Measurements from ENCODE around the gene FAM151A.
"Not testable (repeated sequence)": the region's sequence is repeated elsewhere in the genome, so short reads cannot be mapped to it uniquely, and the experiment has no call there.

FAM151A gene

DNA sequence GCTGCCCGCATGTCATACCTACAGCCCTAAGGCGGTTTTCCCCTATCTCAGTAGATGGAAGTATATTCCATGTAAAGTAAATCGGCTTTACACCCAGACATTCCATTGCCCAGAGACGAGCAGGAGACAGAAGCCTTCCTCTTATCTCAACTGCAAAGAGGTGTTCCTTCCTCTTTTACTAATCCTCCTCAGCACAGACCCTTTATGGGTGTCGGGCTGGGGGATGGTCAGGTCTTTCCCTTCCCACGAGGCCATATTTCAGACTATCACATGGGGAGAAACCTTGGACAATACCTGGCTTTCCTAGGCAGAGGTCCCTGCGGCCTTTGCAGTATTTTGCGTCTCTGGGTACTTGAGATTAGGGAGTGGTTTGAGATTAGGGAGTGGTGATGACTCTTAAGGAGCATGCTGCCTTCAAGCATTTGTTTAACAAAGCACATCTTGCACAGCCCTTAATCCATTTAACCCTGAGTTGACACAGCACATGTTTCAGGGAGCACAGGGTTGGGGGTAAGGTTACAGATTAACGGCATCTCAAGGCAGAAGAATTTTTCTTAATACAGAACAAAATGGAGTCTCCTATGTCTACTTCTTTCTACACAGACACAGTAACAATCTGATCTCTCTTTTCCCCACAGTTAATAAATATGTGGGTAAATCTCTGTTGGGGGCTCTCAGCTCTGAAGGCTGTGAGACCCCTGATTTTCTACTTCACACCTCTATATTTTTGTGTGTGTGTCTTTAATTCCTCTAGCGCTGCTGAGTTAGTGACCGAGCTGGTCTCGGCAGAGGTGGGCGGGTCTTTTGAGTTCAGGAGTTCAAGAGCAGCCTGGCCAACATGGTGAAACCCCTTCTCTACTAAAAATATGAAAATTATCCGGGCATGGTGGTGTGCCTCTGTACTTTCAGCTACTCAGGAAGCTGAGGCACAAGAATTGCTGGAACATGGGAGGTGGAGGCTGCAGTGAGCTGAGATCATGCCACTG is 13.4 kb upstream of the FAM151A start:
- not testable (repeated sequence) for DNase-seq (ENCODE audit: low read depth in 2 of 2, low spot score in 1 of 2)

DNA sequence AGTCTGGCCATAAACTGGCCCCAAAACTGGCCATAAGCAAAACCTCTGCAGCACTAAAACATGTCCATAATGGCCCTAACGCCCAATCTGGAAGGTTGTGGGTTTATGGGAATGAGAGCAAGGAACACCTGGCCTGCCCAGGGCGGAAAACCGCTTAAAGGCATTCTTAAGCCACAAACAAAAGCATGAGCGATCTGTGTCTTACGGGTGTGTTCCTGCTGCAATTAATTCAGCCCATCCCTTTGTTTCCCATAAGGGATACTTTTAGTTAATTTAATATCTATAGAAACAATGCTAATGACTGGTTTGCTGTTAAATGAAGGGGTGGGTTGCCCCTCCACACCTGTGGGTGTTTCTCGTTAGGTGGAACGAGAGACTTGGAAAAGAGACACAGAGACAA is 12.5 kb upstream of the FAM151A start:
- not testable (repeated sequence) for DNase-seq (ENCODE audit: low read depth in 2 of 2, low spot score in 1 of 2)

DNA sequence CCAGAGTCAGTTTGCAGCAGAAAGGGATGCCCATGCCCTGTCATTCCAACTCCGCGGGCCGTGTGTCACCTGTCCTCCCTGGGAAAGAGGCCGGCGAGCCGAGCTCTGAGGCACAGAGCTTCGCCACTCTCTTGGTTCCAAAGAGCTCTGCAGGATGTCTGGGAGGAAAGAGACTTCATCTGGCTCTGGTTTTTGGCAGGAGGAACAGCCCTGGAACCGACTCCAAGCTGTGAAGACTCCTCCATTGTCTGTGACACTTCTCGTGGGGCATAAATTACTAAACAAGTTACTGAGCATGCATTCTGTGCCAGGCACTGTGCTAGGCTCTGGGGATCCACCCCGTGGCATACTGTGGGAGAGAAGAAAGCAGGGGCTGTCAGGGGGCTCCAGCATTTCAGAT is 3.9 kb upstream of the FAM151A start:
- DNase-seq (ENCODE audit: low read depth in 2 of 2, low spot score in 1 of 2), result no peak

DNA sequence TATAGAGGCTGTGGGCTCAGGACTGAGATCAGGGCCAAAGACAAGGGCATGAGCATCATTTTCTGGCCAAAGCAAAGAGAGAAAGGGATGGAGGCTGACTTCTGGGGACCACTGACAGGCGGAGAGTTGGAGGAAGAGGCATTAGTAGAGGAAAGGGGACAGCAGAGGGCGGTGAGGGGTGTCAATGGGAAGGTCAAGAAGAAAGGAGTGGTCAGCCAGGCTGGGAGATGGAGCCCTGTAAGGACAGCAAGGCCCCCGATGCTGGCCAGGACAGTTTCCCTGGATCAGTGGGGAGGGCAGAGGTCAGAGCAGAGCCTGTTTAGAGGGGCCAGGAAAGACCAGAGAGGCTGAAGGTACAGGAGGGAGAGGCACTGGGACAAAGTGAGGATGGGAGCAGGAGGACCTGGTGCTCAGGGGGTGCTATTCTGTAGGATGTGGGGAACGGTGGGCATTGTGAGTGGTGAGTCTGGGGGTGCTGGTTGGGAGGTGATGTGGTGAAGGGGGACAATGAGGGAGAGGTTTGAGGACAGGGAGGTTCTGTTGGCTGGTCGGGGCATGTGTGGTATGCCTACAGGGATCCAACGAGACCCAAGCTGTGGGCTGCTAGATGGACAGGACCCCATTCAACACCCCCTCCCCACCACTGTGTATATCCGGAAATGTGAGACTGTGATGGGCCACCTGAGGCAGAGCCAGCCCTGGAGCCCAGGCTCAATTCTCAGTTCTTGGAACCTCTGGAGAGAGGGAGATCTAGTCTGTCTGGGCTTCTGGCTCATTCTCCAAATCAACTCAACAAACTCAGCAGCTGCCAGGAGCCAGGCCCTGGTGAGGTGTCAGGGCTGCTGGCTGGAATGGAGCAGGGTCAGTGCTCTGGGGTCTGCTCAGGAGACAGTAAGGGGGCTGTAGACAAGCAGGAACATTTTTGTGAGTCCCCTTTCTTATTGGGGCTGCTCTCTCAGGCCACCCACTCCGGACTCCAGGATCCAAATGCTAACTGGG is 1.4 kb upstream of the FAM151A start:
- no peak for DNase-seq (ENCODE audit: low read depth in 2 of 2, low spot score in 1 of 2)

DNA sequence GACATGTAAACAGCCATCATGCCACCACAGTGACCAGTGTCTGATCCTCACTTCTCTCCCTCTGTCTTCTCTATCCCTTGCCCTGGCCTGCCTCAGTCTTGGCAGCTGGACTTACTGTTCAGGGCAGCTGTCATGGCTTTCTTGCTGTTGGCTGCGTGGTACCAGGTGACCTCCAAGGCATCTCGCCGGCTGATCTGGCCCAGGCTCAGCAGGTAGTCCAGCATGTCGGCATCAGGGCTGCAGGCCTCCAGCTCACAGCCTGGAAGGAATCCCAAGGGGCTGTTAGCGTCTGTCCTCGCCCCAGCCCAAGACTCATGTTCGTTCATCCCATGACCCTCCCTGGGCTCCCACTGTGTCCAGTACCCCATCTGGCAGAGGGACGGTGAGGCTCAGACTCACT is 3.6 kb downstream of the FAM151A start:
- DNase-seq (ENCODE audit: low read depth in 2 of 2, low spot score in 1 of 2), result no peak

DNA sequence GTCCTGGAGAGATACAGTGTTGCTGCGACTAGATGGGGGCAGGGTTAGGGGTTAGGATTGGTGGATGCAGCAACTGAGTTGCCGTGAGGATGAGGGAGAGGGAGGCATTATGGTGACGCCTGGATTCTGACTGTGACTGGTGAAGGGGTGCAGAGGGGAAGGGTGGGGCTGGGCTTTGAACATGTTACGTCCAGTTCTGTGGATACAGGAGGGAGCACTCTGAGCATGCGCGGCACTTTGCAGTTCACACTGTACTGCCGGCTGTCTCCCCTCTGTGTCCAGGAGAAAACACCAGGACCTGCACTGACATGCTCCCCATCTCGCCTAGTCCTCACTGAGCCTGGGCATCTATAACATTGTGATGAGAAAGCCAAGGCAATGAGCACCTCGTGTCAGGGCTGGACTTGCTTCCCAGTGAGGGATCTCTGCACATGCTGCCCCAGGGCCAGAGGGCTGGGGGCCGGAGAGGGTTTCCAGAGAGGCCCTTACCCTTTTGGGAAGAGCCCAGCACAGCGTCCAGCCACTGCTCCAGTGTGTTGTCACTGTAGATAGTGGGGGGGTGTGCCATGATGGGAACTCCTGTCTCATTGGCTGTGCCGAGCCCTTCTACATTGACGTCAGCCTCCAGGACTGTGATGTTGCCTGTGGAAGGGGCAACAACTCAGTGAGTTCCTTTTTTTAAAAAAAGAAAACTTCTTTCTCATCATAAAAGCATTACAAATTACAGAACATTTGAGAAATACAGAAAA is 7.6 kb downstream of the FAM151A start:
- DNase-seq (ENCODE audit: low read depth in 2 of 2, low spot score in 1 of 2), result no peak

DNA sequence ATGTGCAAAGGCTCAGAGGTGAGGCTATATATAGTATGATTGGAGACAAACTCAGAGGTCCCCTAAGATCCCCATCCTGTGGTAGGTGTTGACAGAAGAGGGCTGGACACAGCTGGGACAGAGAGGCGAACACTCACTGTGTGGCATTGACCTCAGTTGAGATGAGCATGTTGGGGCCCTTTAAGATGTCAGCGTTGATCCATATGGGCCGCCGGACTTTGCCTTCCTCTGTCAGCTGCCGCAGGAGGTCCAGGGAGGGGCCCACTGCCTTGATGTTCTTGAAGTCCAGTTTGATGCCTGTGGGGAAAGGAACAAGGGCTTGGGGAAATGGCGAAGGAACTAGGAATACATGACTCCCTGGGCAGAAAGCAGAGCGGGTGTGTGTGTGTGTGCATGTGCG is 8.8 kb downstream of the FAM151A start:
- no peak for DNase-seq (ENCODE audit: low read depth in 2 of 2, low spot score in 1 of 2)

DNA sequence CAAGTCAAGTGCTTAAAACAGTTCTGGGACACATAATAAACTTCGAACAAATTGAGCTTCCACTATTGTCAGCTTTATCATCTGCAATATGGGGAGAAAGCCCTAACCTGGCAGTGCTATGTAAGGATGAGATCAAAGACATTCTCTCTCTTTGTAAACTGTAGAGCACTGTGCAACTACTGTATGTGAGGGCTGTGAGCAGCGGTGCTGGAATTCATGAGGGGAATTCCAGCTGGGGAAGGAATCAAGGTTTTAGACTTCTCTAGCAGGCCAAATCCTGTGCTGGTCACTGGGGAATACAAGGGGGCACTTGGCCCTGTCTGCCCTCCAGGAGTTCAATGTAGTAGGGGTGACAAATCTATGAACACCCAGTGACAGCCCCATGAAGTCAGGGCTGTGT is 9.3 kb downstream of the FAM151A start:
- DNase-seq (ENCODE audit: low read depth in 2 of 2, low spot score in 1 of 2), result no peak

DNA sequence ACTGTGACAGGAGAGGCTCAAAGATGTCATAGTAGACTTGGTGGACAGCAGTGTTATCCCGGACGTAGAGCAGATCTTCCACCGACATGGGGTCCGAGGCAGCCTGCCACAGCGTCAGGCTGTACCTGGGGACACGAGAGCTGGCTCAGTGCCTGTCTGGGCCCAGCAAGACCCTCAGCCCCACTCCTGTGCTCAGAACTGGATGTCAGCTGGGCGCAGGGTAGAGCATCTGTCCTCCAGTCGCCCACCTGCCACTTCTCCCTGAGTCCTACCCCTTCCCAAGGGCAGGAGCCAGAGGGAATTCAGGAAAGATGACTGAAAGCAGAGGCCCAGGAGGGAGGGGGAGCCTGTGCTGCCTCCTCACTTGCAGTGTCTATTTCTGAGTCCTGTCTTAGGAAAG is 11.7 kb downstream of the FAM151A start:
- DNase-seq (ENCODE audit: low read depth in 2 of 2, low spot score in 1 of 2), result no peak

DNA sequence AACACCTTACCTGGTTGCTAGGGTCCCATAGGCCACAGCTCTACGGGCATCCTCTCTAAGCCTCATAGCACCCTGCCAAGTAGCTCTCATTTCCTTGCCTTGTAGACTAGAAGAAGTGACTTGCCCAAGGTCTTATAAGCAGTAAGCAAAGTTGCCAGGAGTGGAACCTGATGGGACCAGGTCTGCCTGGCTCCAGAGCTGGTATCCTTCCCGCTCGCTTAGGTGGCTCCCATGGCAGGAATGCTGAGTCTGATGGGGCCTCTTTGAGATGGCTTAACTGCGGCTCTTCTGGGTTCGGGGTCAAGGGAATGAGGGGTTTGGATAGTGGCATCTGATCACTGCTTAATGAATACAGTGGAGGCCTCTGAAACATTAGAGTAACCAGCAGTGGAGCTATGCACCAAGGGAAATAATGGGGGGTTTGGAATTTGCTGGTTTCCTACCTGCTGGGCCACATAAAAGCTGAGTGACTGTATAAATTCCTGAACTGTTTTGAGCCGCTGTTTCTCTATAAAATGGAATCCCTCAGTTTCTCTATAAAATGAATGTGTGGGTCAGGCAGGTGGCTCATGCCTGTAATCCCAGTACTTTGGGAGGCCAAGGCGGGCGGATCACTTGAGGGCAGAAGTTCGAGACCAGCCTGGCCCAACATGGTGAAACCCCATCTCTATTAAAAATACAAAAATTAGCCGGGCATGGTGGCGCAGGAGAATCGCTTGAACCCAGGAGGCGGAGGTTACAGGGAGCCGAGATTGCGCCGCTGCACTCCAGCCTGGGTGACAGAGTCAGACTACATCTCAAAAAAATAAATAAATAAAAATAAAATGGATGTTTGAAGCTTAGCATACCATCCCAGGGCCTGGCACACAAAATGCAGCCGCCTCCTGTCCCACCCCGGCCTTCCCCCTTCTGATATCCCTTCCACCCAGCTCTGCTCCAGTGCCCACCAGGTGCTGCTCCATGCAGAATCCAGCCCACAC is 12.4 kb downstream of the FAM151A start:
- no peak for DNase-seq (ENCODE audit: low read depth in 2 of 2, low spot score in 1 of 2)

DNA sequence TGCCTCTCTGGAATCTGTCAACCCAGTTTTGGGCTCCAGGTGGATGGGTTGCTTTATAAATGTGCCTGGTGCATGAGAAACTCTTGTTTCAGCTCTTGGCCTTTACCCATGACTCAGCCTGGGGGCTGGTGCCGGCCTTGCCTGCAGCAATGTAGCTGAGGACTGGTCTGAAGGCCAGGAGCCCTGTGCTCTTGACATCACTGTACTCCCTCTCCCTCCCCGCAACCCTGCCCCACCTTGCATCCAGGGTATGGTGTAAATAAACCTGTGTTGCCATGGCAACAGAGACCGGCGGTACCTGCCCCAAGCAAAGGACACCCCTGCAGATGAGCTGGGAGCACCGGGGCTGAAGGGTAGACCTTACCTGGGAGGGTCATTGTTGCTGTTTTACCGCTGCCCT is 13.3 kb downstream of the FAM151A start:
- no peak for DNase-seq (ENCODE audit: low read depth in 2 of 2, low spot score in 1 of 2)

DNA sequence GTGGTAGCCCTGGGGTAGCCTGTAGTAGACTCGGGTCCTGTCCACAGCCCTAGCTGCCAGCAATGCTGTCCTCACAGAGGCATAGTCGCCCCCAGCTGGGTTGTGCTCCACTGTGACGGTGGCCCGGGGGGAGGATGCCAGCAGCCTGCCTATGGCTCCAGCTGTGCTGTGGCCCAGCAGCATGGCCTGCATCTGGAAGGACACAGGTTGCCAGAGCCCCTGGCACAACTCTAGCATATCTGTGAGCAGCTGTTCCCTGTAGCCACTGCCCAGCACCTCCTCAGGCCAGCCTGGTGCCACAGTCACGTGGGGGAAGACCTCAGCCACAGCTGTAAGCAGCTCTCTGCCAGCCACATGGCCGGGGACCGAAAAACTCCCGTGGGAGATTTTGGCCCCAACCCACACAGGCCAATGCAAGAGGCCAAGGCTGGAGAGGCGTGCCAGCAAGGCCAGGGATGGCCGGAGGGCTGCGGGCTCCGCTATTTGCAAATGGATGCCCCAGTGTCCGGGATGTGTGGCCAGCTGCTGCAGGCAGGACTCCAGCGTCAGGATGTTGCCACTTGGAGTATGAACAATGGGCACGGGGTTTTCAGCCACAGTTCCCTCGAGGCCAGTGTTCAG is 13.9 kb downstream of the FAM151A start:
- DNase-seq (ENCODE audit: low read depth in 2 of 2, low spot score in 1 of 2), result no peak

DNA sequence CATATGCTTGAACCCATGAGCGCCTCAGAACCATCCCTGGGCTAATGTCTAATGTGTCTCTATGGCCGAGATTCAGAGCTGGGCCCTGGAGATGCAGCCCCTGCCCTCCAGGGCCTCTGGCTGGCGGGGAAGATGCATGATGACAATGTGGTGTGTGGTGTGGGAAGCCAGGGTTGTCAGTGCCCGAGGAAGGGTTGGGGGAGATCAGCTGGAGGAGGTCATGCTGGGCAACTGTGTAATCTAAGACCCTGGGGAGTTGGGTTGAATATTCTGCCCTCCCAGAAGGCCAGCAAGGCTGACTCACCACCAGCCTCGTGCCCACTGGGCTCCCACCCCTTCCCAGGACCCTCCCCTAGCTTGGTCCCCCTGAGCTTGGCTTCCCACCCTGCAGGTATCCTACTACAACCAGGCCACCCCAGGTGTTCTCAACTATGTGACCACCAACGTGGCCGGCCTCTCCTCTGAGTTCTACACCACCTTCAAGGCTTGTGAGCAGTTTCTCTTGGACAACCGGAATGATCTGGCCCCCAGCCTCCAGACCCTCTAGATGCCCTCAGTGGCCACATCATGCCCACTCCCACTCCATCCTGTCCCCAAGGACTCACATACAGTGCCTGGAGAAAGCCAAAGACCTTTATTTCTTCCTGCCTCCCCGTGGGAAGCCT is 14.6 kb downstream of the FAM151A start:
- no peak for DNase-seq (ENCODE audit: low read depth in 2 of 2, low spot score in 1 of 2)

DNA sequence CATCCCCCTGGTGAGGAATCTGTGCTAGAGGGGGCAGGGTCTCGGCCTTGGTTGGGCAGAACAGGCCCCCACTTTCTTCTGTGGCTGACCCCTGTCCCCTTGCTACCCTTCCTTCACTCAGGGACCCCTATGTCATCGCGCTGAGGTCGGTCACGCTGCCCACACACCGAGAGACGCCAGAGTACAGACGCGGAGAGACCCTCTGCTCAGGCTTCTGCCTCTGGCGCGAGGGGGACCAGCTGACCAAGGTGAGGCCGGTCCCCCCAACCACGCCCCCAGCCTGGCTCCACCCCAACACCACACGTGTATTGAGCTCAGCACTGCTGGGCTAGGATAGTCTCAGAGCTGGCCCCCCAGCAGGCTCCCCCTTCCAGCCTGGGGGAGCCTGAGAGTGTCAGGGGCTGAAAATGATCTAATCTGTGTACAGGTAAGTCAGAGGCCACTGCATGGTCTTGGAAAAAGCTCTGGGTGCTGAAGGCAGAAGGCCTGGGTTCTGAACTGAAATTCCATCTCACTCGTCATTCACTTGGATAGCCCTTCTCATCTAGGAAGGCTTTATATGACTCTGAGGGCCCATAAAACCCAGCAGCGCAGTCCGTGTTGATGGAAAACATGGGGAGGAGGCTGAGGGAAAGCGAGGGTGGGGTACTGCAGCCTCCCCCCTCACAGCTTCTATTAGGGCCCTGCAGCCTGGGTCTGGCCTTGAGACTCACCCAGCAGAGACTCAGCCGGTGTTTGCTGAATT is 15.3 kb downstream of the FAM151A start:
- no peak for DNase-seq (ENCODE audit: low read depth in 2 of 2, low spot score in 1 of 2)

DNA sequence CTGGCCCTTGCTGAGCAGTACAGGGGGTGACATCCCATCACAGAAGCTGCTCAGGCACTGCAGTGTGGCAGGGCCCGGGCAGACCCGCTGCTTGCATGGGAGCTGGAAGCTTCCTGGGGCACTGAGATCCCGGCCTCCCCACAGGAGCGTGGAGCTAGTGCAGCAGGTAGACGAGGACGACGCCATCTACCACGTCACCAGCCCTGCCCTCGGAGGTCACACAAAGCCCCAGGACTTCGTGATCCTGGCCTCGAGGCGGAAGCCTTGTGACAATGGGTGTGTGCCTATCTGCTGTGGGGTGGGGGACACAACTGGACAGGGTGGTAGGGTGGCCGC is 16.4 kb downstream of the FAM151A start:
- DNase-seq (ENCODE audit: low read depth in 2 of 2, low spot score in 1 of 2), result no peak

DNA sequence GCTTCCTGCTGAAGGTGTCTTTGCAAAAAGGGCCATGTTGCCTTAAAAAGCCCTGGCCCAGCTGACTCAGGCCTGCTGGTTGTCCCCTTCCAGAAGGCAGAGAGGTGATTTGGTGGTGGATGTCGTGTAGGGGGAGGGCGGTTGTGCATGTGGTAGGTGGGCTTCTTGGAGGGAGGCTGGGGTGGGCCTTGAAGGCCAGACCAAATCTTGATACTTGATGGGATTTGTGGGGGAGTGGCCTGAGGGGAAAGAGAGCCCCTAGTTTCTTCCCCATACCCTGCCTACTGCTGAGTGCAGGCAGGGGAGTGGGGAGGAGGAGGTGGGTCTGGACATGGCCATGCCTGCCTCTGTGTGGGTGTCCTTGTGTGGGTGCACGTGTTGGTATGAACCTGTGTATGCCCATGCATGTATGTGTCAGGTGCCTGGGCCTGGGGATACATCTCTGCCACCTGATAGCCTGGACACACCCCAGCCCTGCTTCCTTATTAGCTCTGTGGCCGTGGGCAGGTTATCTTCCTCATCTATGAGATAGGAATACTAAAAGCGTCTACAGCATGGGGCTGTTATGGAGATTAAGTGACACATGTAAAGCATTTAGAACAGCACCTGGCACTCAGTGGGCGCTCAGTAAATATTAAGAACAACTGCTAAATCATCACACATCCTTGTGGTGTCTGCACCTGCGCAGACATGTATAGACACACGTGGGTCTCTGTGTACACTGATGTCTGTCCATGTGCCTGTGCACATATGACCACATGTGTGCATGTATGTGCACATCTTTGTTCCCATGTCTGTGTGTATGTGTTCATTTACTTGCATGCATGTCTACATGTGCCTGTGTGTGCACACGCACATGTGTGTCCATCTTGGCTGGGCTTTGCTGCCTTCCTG is 17.0 kb downstream of the FAM151A start:
- no peak for DNase-seq (ENCODE audit: low read depth in 2 of 2, low spot score in 1 of 2)
